GM21786 (cell line): ENCODE data around the gene BTBD2.

Experiments used
- ATAC-seq: cut with Tn5 transposase; IDR thresholded peaks from one replicate; pipeline ENCODE4 v1.9.1; 2021; ENCODE audit not compliant: unreplicated experiment

BTBD2 gene

DNA sequence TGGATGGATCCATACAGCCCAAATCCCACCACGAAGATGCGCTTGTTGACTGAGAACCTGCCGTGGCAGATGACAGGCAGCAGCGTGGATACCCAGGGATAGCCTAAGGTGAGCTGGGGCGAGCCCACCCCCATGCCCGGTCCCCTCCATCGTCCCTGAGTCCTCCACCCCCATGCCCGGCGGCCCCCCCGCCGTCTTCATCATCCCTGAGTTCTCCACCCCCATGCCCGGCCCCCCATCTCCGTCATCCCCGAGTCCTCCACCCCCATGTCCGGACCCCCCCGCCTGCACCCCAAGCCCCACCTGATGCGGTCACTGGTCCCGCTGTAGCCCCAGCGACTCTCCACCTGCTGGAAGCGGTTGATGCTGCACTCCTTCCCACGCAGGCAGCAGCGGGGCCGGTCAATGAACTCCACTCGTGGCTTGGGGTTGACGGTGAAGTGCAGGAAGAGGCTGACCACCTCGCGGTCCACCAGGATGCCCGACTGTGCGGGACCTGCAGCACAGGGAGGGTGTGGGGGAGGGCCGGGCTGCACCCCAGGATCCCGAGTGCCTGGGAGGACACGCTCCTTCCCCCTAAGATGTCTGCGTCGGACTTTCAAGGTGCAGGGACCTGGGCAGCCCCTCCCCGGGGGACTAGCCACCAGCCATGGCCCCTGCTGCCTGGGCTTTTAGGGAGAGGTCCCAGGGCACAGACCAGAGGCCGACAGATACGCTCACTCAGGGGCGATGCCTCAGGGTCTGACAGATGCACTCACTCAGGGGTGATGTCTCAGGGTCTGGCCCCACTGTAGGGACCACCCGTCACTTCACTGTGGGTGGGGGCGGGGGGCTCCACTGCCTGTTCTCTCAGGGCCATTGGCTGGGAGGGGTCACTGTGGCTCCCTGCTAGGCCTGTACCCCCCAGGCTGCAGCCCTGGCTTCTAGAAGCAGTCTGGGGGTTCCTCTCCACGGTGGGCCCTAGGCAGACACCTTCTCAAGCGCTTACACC, 28.0 kb downstream of the BTBD2 start:
- no peak for ATAC-seq

- no peak for ATAC-seq
These were observed 29.0 kb downstream of the BTBD2 start for GRCh38 chr19:1986357-1987162.

GRCh38 chr19:1985588-1986356, 29.7 kb downstream of the BTBD2 start:
- no peak for ATAC-seq

DNA sequence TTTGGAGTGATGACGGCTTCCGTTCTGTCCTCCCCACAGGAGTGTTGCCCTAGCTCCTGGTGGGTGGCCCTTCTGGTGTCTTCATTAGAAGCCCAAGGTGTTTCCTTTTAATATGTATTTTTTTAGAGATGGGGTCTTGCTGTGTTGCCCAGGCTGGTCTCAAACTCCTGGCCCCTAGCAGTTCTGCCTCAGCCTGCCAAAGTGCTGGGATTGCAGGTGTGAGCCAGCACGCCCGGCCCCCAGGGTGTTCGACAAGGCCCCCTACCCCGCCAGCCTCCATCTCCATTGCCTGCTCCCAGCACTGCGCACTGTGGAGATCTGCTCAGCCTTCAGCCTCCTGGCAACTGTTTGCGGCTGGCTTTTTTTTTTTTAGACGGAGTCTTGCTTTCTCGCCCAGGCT, 31.2 kb downstream of the BTBD2 start:
- ATAC-seq, result no peak

- no peak for ATAC-seq
These were observed 34.3 kb downstream of the BTBD2 start for GRCh38 chr19:1981253-1981652.

DNA sequence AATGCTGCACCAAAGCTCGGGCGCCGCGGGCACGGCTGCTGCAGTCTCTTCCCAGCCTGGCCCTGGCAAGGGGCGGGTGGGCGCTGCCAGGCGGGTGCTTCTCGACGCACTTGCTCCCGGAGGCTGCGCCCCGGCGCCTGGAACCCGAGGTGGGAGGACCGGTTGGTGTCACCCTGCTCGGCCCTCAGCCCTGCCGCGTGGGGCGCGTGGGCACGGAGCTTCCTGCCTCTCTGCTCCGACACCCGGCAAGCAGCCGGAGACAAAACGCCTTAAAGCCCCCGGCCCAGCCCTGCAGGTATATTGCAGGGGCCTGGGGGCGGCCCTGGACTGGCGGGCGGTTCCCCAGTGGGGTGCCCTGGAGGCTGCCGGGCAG, 34.7 kb downstream of the BTBD2 start:
- ATAC-seq, result no peak

DNA sequence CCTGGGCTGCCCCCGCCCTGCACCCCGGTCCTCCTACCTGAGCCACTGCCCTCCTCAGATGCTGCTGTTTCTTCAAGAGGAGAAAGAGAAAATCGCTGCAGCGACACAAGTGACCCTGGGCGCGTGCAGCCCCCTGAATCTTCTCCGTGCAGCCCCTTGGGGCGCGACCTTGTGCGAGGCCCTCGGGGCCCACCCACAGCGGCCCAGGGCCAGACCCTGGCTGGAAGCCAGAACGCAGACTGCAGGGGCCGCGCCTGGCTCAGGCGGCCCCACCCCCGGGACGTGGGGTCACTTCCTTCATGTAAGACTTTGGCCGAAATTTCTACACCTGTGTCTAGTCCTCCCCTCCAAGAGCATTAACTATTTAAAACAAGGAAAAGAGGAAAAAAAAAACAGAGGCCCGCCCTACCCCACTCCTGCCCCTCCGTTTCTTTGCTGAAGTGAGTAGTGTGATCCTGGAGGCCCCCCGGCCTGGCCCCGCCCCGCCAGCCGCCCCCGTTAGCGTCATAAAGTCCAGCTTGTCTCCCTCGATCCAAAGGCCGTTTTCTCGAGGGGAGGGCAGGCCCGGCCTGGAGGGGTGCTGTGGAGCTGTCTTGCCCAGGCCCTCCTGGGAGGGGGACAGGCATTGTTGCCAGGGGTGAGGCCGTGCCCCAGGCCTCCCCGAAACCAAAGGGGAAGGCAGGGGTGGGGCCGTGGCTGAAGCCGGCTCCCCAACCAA, 35.3 kb downstream of the BTBD2 start:
- ATAC-seq, result no peak

GRCh38 chr19:1979642-1980041, 35.9 kb downstream of the BTBD2 start:
- no peak for ATAC-seq

DNA sequence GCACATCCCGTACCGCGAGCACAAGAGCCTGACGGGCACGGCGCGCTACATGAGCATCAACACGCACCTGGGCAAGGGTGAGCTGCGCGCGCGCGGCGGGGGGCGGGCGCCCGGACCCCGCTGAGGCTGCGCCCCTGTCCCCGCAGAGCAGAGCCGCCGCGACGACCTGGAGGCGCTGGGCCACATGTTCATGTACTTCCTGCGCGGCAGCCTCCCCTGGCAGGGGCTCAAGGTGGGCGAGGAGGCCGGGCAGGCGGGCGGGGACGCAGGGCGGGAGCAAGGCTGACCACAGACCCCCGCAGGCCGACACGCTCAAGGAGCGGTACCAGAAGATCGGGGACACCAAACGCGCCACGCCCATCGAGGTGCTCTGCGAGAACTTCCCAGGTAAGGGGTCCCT, 36.5 kb downstream of the BTBD2 start:
- ATAC-seq, result no peak

DNA sequence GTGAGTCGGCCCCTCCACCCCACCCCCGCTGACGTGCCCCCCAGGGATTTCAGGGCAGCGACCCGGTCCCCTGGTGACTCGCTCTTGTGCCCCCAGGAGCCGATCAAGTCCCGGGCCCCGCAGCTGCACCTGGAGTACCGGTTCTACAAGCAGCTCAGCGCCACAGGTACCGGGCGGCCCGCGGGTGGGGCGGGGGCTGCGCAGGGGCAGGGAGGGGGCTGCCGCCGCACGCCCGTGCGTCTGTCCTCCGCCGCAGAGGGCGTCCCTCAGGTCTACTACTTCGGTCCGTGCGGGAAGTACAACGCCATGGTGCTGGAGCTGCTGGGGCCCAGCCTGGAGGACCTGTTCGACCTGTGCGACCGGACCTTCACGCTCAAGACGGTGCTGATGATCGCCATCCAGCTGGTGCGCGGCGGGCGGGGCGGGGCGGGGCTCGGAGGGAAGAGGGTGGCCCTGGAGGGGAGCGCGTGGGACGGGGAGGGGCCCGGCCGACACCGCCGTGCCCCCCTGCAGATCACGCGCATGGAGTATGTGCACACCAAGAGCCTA, 37.1 kb downstream of the BTBD2 start:
- ATAC-seq, result no peak

DNA sequence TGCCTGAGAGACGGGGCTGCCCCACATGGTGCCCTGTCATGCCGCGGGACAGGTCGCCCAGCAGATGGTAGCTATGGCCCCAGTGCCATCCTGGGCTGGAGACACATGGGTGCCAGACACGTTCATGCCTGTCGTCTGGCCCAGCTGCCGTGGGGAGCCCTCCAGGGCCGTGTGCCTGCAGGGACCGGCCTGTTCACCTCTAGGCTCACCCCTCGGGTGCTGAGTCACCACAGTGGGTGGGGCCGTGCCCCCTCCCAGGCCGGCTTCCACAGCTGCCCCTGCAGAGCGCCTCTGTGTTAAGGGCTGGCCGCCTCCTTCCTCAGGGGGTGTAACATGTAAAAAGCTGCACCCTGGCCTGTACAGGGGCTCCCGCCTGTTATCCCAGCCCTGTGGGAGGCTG, 38.4 kb downstream of the BTBD2 start:
- no peak for ATAC-seq

- ATAC-seq, result no peak
These were observed 40.4 kb downstream of the BTBD2 start for GRCh38 chr19:1975162-1975480.

DNA sequence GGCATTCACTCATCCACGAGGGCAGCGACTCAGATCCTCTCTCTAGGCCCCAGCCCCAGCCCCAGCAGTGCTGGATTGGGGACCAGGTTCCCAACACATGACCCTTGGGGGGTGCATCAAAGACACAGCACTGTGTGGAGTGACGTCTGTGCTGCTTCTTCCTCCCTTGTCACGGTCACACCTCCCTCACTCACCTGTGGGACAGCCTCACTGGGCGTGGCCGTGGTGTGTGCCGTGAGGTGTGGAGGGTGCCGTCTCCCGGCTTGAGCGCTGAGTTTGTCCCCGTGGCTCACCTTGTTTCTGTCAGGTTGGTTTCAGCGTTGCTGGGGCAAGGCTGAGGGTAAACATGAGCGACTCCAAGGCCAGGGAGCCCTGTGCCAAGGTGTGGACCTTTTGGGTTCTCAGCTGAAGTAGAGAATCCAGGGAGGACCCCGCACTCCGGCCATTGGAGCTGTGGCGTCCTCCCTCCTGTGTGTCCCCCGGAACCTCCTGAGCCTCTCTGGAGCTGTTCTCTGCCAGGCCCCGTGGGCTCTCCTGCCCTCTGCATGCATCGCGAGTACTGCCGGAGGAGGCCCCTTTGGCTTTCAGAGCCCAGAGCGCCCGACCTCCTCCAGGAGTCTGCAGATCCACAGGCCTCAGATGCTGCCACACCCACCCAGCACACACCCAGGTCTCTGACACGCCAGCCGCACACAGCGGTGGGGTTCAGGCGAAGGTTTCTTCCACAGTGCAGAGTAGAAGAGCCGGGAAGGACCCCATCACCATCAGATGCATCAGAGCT, 40.9 kb downstream of the BTBD2 start:
- no peak for ATAC-seq

DNA sequence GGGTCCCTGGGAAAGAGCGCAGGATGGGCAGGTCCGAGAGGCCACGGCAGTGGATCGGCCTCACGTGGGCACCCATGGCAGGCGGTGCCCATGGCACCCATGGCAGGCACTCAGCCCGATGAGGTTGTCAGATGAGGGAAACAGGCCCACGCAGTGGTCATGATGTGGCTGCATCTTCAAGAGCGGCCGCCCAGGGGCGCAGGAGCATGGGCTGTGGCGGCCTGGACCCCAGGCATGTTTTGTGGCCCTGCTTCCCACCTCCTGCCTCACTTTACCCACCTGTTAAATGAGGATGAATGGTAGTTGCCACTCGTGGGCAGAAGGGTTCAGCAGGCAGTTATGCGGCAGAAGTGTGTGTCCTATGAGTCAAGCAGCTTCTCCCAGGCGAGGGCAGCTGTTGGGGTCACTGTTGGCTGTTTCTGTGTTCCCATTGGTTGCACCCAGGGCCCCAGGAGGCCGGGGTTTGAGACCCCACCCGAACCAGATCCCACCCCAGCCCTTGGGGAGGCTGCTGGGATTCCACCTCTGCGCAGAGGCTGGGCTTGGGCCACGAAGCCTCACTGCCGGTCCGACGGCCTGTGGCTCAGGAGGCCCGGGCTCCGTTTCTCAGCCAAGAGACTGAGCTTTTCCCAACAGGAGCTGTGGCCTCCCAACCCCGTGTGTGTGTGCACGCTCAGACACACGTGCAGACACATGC, 44.6 kb downstream of the BTBD2 start:
- ATAC-seq, result no peak

- no peak for ATAC-seq
These were observed 45.3 kb downstream of the BTBD2 start for GRCh38 chr19:1970003-1970805.

DNA sequence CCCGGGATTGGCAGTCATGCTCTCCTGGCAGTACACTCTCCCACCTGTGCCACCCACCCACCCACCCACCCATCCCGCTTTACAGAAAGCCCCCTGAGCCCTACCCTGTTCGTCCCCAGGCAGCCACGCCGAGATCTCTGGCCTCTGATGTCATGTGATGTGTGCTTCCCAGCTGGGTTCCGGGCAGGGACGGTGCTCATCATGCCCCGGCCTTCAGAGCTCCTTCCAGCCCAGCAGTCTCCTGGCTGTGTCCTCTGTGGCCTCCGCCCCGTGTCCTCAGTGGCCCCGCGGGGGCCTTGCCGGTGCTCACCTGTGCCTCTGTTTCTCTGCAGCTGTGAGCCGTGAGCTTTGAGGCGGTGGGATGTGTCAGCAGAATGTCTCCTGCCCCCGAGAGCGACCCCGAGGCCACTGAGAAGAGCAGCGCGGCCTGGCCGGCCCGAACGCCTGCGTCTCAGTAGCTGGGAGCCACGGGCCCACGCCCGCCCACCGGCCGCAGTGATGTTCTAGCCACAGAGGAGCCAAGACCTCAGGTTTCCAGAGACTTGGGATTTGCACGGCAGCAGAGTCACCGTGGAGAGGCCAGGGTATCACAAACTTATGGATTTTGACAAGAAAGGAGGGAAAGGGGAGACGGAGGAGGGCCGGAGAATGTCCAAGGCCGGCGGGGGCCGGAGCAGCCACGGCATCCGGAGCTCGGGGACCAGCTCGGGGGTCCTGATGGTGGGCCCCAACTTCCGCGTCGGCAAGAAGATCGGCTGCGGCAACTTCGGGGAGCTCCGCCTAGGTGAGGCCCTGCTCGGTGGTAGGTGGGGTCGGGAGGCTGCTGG, 46.1 kb downstream of the BTBD2 start:
- ATAC-seq, result no peak
